ENCODE results near the gene TPK1. TPM values are rescaled to one million over a fixed set of nuclear protein-coding genes. Genes with fewer than 3 reads are reported as not detected.
A peak's percentile ranks its signal among the peaks of the same experiment; 100 is the strongest.

The TPK1 gene
- total and polyA plus RNA-seq, 2 donors, result 5.7 to 10.7 TPM

DNA sequence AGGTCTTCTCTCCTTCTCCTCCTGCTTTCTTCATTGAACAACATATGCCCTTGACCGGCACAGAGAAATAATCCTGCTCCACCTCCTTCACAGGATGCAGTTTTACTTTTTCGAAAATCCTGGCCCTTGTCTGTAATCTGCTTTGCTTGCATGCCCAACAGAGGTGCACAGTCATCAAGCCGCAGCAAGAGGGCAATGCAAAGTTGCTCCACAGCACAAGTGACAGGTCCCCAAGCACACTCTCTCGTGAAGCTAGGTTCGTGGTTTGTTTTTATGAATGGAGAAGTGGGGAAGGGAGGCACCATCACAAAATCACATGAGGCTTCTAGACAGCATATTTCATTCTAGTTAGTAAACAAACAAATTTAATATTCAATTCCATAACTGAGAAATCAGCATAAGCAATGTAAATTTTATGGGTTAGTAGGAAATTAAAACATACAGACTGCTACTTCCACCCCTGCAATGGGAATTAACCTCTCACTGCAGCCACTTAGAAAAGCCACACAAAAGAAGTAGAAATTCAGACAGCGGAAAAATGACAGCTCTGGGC is 178.8 kb downstream of the TPK1 start:
- Histone ChIP-seq H3K4me3 (ENCODE audit: low read depth, low read length) (no peak overlapping the region), H3K27ac (ENCODE audit: low read depth) (no peak overlapping the region), H3K36me3 (ENCODE audit: insufficient read depth) (no peaks in the 10 kb centered on the region), H3K4me1 (ENCODE audit: insufficient read depth) (no peaks in the 10 kb centered on the region)
- DNase-seq (ENCODE audit: extremely low spot score), result no peak
- WGBS, result 75% methylated on average over 6 of the region's 6 CpGs

DNA sequence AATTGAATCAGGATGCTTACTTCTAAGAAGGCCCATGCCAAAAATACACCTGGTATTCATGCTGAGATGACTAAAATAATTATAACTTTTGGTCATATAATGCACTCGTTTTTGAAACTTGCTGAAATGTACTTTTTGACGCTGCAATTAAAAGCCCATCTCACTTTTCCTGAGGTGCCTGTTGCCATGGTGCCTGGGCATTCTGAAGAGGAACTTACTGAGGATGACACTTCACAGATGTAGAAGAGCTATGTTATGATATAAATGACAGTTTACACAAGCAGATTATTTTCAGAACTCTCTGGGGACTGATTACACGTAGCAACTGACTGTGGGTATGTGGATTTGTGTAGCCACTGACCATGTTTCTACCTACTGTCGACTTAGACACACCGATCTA is 182.4 kb downstream of the TPK1 start:
- H3K27ac ChIP-seq (ENCODE audit: low read depth), result no peak overlapping the region
- 41% methylated on average over 5 of the region's 5 CpGs for WGBS

DNA sequence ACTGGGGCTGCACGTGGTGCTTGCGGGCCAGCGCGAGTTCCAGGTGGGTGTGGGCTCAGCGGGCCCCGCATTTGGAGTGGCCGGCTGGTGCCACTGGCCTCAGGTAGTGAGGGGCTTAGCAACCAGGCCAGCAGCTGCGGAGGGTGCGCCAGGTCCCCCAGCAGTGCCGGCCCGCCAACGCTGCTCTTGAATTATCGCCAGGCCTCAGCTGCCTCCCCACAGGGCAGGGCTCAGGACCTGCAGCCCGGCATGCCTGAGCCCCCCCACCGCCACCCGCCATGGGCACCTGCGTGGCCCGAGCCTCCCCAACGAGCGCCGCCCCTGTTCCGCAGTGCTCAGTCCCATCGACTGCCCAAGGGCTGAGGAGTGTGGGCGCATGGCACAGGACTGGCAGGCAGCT is 185.4 kb downstream of the TPK1 start:
- Histone ChIP-seq H3K4me1 (ENCODE audit: insufficient read depth) (no peaks in the 10 kb centered on the region), H3K4me3 (ENCODE audit: low read depth, low read length) (no peak overlapping the region), H3K36me3 (ENCODE audit: insufficient read depth) (no peaks in the 10 kb centered on the region), H3K27ac (ENCODE audit: low read depth) (no peak overlapping the region)
- WGBS, result 98% methylated on average over 24 of the region's 24 CpGs
- DNase-seq (ENCODE audit: extremely low spot score), result no peak

More for the DNA sequence above, 182.4 kb downstream of the TPK1 start:
- Histone ChIP-seq H3K4me3 (ENCODE audit: low read depth, low read length) (no peak overlapping the region), H3K4me1 (ENCODE audit: insufficient read depth) (no peaks in the 10 kb centered on the region), H3K36me3 (ENCODE audit: insufficient read depth) (no peaks in the 10 kb centered on the region)
- DNase-seq (ENCODE audit: extremely low spot score), result no peak

DNA sequence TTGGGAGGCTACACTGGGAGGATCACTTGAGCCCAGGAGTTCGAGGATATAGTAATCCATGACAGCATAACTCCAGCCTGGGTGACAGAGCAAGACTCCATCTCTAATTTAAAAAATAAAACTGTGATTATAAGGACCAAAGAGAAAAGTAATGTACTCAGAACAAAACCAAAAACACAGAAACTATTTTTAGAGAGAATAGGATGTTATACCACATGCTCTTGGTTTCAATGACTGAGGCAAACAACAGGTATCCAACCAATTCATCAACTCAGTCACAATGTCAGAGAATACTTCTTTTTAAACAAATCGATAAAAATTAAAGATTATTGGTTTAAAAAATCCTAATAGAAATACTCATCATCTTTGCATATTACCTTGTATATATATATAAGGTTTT is 186.7 kb downstream of the TPK1 start:
- H3K4me1 ChIP-seq (ENCODE audit: insufficient read depth), result no peaks in the 10 kb centered on the region
- no peak for DNase-seq (ENCODE audit: extremely low spot score)
- 85% methylated on average over 2 of the region's 2 CpGs for WGBS
- no peak overlapping the region for H3K27ac ChIP-seq (ENCODE audit: low read depth)
- no peaks in the 10 kb centered on the region for H3K36me3 ChIP-seq (ENCODE audit: insufficient read depth)
- no peak overlapping the region for H3K4me3 ChIP-seq (ENCODE audit: low read depth, low read length)

DNA sequence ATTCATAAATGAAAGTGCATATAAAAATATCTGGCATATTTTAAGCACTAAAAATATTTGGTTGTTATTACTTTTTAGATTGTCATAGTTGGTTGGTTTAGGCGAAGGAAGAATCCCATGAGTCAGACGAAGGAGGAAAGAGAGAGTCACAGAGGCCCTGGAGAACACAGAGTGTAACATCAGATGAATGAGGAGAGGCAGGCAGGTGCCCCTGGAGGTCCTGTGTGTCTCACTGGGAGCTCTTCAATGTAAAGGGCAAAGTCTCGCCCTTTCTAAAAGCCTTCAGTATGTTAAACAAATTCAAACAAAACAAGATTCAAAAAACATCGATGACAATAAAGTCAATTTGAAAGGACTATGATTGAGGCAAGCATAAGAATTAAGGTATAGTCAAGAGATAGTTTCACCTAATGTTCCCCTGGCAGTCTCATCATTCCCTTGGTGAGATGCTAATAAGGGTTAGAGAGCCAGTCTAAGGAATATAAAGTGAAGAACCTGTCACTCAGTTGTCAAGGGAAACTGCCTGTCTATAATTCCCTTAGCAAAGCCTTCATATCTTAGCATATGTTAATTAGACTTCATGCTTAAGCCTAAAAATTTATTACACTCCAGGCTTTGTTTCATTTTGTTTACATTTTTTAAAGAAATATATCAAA is 194.3 kb downstream of the TPK1 start:
- WGBS, result 49% methylated on average over 4 of the region's 4 CpGs
- Histone ChIP-seq H3K27ac (ENCODE audit: low read depth) (no peak overlapping the region), H3K4me1 (ENCODE audit: insufficient read depth) (no peaks in the 10 kb centered on the region), H3K36me3 (ENCODE audit: insufficient read depth) (no peaks in the 10 kb centered on the region), H3K4me3 (ENCODE audit: low read depth, low read length) (no peak overlapping the region)
- DNase-seq (ENCODE audit: extremely low spot score), result no peak

DNA sequence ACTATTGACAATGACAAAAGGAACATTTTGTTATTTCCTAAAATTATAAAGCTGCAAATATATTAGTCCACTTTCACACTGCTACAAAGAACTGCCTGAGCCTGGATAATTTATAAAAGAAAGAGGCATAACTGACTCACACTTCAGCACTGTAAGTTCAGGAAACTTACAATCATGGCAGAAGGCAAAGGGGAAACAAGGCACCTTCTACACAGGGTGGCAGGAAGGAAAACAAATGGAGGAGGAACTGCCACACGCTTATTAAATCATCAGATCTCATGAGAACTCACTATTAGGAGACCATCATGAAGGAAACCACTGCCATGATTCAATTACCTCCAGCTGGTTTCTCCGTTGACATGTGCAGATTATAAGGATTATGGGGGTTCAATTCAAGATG is 203.1 kb downstream of the TPK1 start:
- no peaks in the 10 kb centered on the region for H3K4me1 ChIP-seq (ENCODE audit: insufficient read depth)
- 76% methylated on average over 2 of the region's 2 CpGs for WGBS
- H3K27ac ChIP-seq (ENCODE audit: low read depth), result no peak overlapping the region
- no peak overlapping the region for H3K4me3 ChIP-seq (ENCODE audit: low read depth, low read length)
- no peaks in the 10 kb centered on the region for H3K36me3 ChIP-seq (ENCODE audit: insufficient read depth)
- DNase-seq (ENCODE audit: extremely low spot score), result no peak

DNA sequence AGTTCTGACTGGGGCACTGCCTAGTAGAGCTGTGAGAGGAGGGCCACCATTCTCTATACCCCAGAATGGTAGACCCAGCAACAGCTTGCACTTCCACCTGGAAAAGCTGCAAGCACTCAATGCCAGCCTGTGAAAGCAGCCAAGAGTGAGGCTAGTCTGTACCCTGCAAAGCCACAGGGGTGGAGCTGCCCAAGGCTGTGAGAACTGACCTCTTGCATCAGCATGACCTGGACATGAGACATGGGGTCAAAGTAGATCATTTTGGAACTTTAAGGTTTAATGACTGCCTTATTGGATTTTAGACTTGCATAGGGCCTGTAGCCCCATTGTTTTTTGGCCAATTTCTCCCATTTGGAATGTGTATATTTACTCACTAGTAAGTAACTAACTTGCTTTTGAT is 206.3 kb downstream of the TPK1 start:
- H3K4me3 ChIP-seq (ENCODE audit: low read depth, low read length), result no peak overlapping the region
- no peak overlapping the region for H3K27ac ChIP-seq (ENCODE audit: low read depth)
- H3K36me3 ChIP-seq (ENCODE audit: insufficient read depth), result no peaks in the 10 kb centered on the region
- DNase-seq (ENCODE audit: extremely low spot score), result no peak
- no peaks in the 10 kb centered on the region for H3K4me1 ChIP-seq (ENCODE audit: insufficient read depth)

DNA sequence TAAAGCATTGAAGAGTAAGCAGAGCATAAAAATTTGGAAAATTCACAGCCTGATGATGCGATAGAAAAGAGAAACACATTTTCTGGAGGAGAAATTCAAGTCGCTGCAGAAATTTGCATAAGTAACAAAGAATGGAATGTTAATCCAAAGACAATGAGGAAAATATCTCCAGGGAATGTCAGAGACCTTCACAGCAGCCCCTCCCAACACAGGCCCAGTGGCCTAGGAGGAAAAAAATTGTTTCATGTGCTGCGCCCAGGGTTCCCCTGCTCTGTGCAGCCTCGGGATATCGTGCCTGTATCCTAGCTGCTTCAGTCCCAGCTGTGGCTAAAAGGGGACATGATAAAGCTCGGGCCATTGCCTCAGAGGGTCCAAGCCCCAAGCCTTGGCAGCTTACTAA is 206.8 kb downstream of the TPK1 start:
- no peak for DNase-seq (ENCODE audit: extremely low spot score)
- Histone ChIP-seq H3K4me3 (ENCODE audit: low read depth, low read length) (no peak overlapping the region), H3K36me3 (ENCODE audit: insufficient read depth) (no peaks in the 10 kb centered on the region), H3K27ac (ENCODE audit: low read depth) (no peak overlapping the region), H3K4me1 (ENCODE audit: insufficient read depth) (no peaks in the 10 kb centered on the region)
- WGBS, result 93% methylated on average over 6 of the region's 6 CpGs

- 59% methylated on average over 2 of the region's 2 CpGs for WGBS
- Histone ChIP-seq H3K27ac (ENCODE audit: low read depth) (no peak overlapping the region), H3K36me3 (ENCODE audit: insufficient read depth) (no peaks in the 10 kb centered on the region), H3K4me1 (ENCODE audit: insufficient read depth) (no peaks in the 10 kb centered on the region), H3K4me3 (ENCODE audit: low read depth, low read length) (no peak overlapping the region)
- DNase-seq (ENCODE audit: extremely low spot score), result no peak
Observed at GRCh38 chr7:144628176-144628575, 207.7 kb downstream of the TPK1 start.

GRCh38 chr7:144622745-144623144 is 213.1 kb downstream of the TPK1 start:
- DNase-seq (ENCODE audit: extremely low spot score), result no peak
- no peaks in the 10 kb centered on the region for H3K36me3 ChIP-seq (ENCODE audit: insufficient read depth)
- H3K27ac ChIP-seq (ENCODE audit: low read depth), result no peak overlapping the region
- H3K4me1 ChIP-seq (ENCODE audit: insufficient read depth), result no peaks in the 10 kb centered on the region
- 42% methylated on average over 3 of the region's 3 CpGs for WGBS
- no peak overlapping the region for H3K4me3 ChIP-seq (ENCODE audit: low read depth, low read length)

- H3K4me1 ChIP-seq (ENCODE audit: insufficient read depth), result no peaks in the 10 kb centered on the region
- DNase-seq (ENCODE audit: extremely low spot score), result no peak
- WGBS, result 29% methylated on average over 3 of the region's 3 CpGs
- H3K4me3 ChIP-seq (ENCODE audit: low read depth, low read length), result no peak overlapping the region
- no peak overlapping the region for H3K27ac ChIP-seq (ENCODE audit: low read depth)
- no peaks in the 10 kb centered on the region for H3K36me3 ChIP-seq (ENCODE audit: insufficient read depth)
Observed at GRCh38 chr7:144606261-144606660, 229.6 kb downstream of the TPK1 start.

GRCh38 chr7:144596953-144597352 is 238.9 kb downstream of the TPK1 start:
- no peak overlapping the region for H3K4me3 ChIP-seq (ENCODE audit: low read depth, low read length)
- no peak overlapping the region for H3K27ac ChIP-seq (ENCODE audit: low read depth)
- 95% methylated on average over 4 of the region's 4 CpGs for WGBS
- no peak for DNase-seq (ENCODE audit: extremely low spot score)
- H3K4me1 ChIP-seq (ENCODE audit: insufficient read depth), result no peaks in the 10 kb centered on the region
- no peaks in the 10 kb centered on the region for H3K36me3 ChIP-seq (ENCODE audit: insufficient read depth)

DNA sequence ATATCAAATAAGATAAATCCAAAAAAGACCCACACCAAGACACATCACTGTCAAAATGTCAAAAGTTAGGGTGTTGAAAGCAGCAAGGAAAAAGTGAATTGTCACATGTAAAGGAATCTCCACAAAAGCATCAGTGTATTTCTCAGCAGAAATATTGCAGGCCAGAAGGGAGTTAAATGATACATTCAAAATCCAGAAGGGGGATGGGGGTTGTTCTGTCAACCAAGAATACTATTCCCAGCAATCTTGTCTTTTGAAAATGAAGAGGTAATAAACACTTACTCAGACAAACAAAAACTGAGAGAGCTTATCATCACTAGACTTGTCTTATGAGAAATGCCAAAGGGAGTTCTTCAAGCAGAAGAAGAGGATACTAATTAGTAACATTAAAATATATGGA is 241.3 kb downstream of the TPK1 start:
- Histone ChIP-seq H3K4me3 (ENCODE audit: low read depth, low read length) (no peak overlapping the region), H3K27ac (ENCODE audit: low read depth) (no peak overlapping the region), H3K36me3 (ENCODE audit: insufficient read depth) (no peaks in the 10 kb centered on the region), H3K4me1 (ENCODE audit: insufficient read depth) (no peaks in the 10 kb centered on the region)
- no peak for DNase-seq (ENCODE audit: extremely low spot score)

GRCh38 chr7:144588559-144589051 is 247.2 kb downstream of the TPK1 start:
- Histone ChIP-seq H3K4me1 (ENCODE audit: insufficient read depth) (no peaks in the 10 kb centered on the region), H3K4me3 (ENCODE audit: low read depth, low read length) (no peak overlapping the region), H3K36me3 (ENCODE audit: insufficient read depth) (no peaks in the 10 kb centered on the region), H3K27ac (ENCODE audit: low read depth) (no peak overlapping the region)
- 36% methylated on average over 4 of the region's 4 CpGs for WGBS
- peak; percentile 11 for DNase-seq (ENCODE audit: extremely low spot score)

All from urinary bladder (tissue), 4 donors.